ENCODE results near the gene DMD. TPM values are rescaled to one million over a fixed set of nuclear protein-coding genes. Genes with fewer than 3 reads are reported as not detected.

Gene DMD
- total RNA-seq, 2 experiments from 2014 or later, result 0.85 to 1.8 TPM

- CTCF ChIA-PET, result no interaction called here
- ATAC-seq, result no peak
- H3K4me3 Mint-ChIP-seq, result no peak overlapping the region
- DNase-seq, result no peak
- H3K27me3 Mint-ChIP-seq, result no peaks in the 10 kb centered on the region
- POLR2A ChIA-PET, result no interaction called here
- no peaks in the 10 kb centered on the region for H3K36me3 Mint-ChIP-seq (ENCODE audit: low read depth)
- intact Hi-C loops (cut with DNase I, micrococcal nuclease), result no loop called here
- H3K4me1 Mint-ChIP-seq, result no peaks in the 10 kb centered on the region
- no peaks in the 10 kb centered on the region for H3K9me3 Mint-ChIP-seq (ENCODE audit: low read depth)
- no peak overlapping the region for H3K27ac Mint-ChIP-seq
These were observed 1280.1 kb downstream of the DMD start for GRCh38 chrX:31931225-31931624.

DNA sequence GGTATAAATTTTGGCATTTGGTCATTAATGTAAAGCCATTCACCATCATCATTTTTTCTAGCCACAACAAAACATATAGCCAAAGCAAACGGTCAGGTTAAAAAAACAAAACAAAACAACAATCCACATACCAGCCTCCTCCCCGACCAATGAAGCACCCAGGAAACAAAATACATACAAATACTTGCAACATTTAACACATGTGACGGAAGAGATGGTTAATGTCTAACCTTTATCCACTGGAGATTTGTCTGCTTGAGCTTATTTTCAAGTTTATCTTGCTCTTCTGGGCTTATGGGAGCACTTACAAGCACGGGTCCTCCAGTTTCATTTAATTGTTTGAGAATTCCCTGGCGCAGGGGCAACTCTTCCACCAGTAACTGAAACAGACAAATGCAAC, 1282.0 kb downstream of the DMD start:
- DNase-seq, result no peak
- POLR2A ChIA-PET, result no interaction called here
- no peaks in the 10 kb centered on the region for H3K4me1 Mint-ChIP-seq
- no peak overlapping the region for H3K4me3 Mint-ChIP-seq
- H3K9me3 Mint-ChIP-seq (ENCODE audit: low read depth), result no peaks in the 10 kb centered on the region
- no peak overlapping the region for H3K27ac Mint-ChIP-seq
- intact Hi-C loops (cut with DNase I, micrococcal nuclease), result no loop called here
- CTCF ChIA-PET, result no interaction called here
- no peaks in the 10 kb centered on the region for H3K27me3 Mint-ChIP-seq
- no peaks in the 10 kb centered on the region for H3K36me3 Mint-ChIP-seq (ENCODE audit: low read depth)
- no peak for ATAC-seq

GRCh38 chrX:31921236-31921635, 1290.1 kb downstream of the DMD start:
- H3K36me3 Mint-ChIP-seq (ENCODE audit: low read depth), result no peaks in the 10 kb centered on the region
- ATAC-seq, result no peak
- POLR2A ChIA-PET, result no interaction called here

GRCh38 chrX:31909850-31910572, 1301.3 kb downstream of the DMD start:
- Mint-ChIP-seq H3K36me3 (ENCODE audit: low read depth) (no peaks in the 10 kb centered on the region), H3K4me1 (no peaks in the 10 kb centered on the region), H3K27me3 (no peaks in the 10 kb centered on the region), H3K27ac (no peak overlapping the region), H3K9me3 (ENCODE audit: low read depth) (peaks cover 2% of the 10 kb centered on the region), H3K4me3 (no peak overlapping the region)
- intact Hi-C loops (cut with DNase I, micrococcal nuclease), result no loop called here
- ChIA-PET CTCF (no interaction called here), POLR2A (no interaction called here)
- no peak for DNase-seq
- ATAC-seq, result no peak

More at GRCh38 chrX:31921236-31921635, 1290.1 kb downstream of the DMD start:
- H3K27ac Mint-ChIP-seq, result no peak overlapping the region
- intact Hi-C loops (cut with DNase I, micrococcal nuclease), result no loop called here
- no peaks in the 10 kb centered on the region for H3K9me3 Mint-ChIP-seq (ENCODE audit: low read depth)
- no peak overlapping the region for H3K4me3 Mint-ChIP-seq
- CTCF ChIA-PET, result no interaction called here
- H3K27me3 Mint-ChIP-seq, result no peaks in the 10 kb centered on the region
- DNase-seq, result no peak
- no peaks in the 10 kb centered on the region for H3K4me1 Mint-ChIP-seq

DNA sequence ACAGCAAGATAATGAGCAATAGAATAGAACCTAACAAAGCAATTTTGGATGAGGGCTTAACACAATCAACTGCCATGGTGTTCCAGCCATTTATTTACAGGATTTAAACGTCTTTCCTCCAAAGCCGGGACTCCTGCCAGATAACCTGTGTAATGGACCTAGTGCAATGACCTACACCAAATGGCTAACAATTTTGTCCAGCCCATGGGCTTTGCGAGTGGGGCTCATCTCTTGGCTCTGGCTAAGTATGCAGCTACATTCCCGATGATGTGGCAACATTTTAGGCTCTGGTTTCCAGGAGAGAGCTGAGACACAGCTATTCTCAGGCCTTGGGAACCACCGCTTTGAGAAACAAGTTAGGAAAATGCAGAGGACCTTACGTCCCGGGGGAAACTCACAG, 1317.2 kb downstream of the DMD start:
- Mint-ChIP-seq H3K4me1 (no peaks in the 10 kb centered on the region), H3K9me3 (ENCODE audit: low read depth) (no peaks in the 10 kb centered on the region), H3K4me3 (no peak overlapping the region), H3K27ac (no peak overlapping the region), H3K36me3 (ENCODE audit: low read depth) (no peaks in the 10 kb centered on the region), H3K27me3 (no peaks in the 10 kb centered on the region)
- DNase-seq, result no peak
- POLR2A ChIA-PET, result no interaction called here
- no peak for ATAC-seq
- CTCF ChIA-PET, result no interaction called here
- intact Hi-C loops (cut with DNase I, micrococcal nuclease), result no loop called here

DNA sequence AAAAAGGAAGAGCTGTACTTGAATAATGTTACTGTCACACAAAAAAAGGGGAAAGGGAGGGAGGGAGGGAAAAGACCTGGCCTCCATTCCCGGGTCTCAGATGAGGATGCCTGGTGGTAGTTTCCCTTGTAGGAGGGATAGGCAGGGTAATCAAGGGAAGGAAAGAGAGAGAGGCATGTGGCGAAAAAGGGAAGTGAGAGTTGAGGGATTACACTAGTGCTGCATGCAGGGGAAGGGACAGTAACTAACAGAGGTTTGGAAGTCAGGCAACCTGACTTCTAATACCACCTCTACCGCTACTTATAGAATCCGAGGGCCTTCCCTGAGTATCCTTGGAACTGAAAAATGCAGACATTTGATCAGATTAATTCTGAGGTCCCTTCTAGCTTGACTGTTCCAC, 1317.8 kb downstream of the DMD start:
- DNase-seq, result no peak
- no peak overlapping the region for H3K4me3 Mint-ChIP-seq
- H3K27ac Mint-ChIP-seq, result no peak overlapping the region
- H3K4me1 Mint-ChIP-seq, result no peaks in the 10 kb centered on the region
- no peaks in the 10 kb centered on the region for H3K27me3 Mint-ChIP-seq
- no peaks in the 10 kb centered on the region for H3K9me3 Mint-ChIP-seq (ENCODE audit: low read depth)
- H3K36me3 Mint-ChIP-seq (ENCODE audit: low read depth), result no peaks in the 10 kb centered on the region
- intact Hi-C loops (cut with DNase I, micrococcal nuclease), result no loop called here
- CTCF ChIA-PET, result no interaction called here
- POLR2A ChIA-PET, result no interaction called here
- ATAC-seq, result no peak

- Mint-ChIP-seq H3K27me3 (no peaks in the 10 kb centered on the region), H3K9me3 (ENCODE audit: low read depth) (peaks cover 3% of the 10 kb centered on the region)
- POLR2A ChIA-PET, result no interaction called here
These were observed 1322.3 kb downstream of the DMD start for GRCh38 chrX:31889088-31889487.

GRCh38 chrX:31884535-31884934, 1326.8 kb downstream of the DMD start:
- no peaks in the 10 kb centered on the region for H3K36me3 Mint-ChIP-seq (ENCODE audit: low read depth)
- POLR2A ChIA-PET, result no interaction called here
- no peak overlapping the region for H3K27ac Mint-ChIP-seq
- ATAC-seq (no peak), DNase-seq (no peak)
- H3K27me3 Mint-ChIP-seq, result no peaks in the 10 kb centered on the region
- peaks cover 3% of the 10 kb centered on the region for H3K9me3 Mint-ChIP-seq (ENCODE audit: low read depth)
- intact Hi-C loops (cut with DNase I, micrococcal nuclease), result no loop called here
- H3K4me1 Mint-ChIP-seq, result no peaks in the 10 kb centered on the region
- CTCF ChIA-PET, result no interaction called here
- no peak overlapping the region for H3K4me3 Mint-ChIP-seq

More at GRCh38 chrX:31889088-31889487, 1322.3 kb downstream of the DMD start:
- intact Hi-C loops (cut with DNase I, micrococcal nuclease), result no loop called here
- ATAC-seq (no peak), DNase-seq (no peak)
- Mint-ChIP-seq H3K4me1 (no peaks in the 10 kb centered on the region), H3K36me3 (ENCODE audit: low read depth) (no peaks in the 10 kb centered on the region), H3K4me3 (no peak overlapping the region), H3K27ac (no peak overlapping the region)
- CTCF ChIA-PET, result no interaction called here

GRCh38 chrX:31872007-31872406, 1339.3 kb downstream of the DMD start:
- H3K27me3 Mint-ChIP-seq, result no peaks in the 10 kb centered on the region
- H3K4me1 Mint-ChIP-seq, result no peaks in the 10 kb centered on the region
- ATAC-seq (no peak), DNase-seq (no peak)
- POLR2A ChIA-PET, result no interaction called here
- no peak overlapping the region for H3K27ac Mint-ChIP-seq
- no peaks in the 10 kb centered on the region for H3K36me3 Mint-ChIP-seq (ENCODE audit: low read depth)
- H3K9me3 Mint-ChIP-seq (ENCODE audit: low read depth), result no peaks in the 10 kb centered on the region
- no peak overlapping the region for H3K4me3 Mint-ChIP-seq
- CTCF ChIA-PET, result no interaction called here
- intact Hi-C loops (cut with DNase I, micrococcal nuclease), result no loop called here

- H3K27ac Mint-ChIP-seq, result no peak overlapping the region
- DNase-seq (no peak), ATAC-seq (no peak)
- no peak overlapping the region for H3K4me3 Mint-ChIP-seq
- CTCF ChIA-PET, result no interaction called here
- H3K27me3 Mint-ChIP-seq, result no peaks in the 10 kb centered on the region
- intact Hi-C loops (cut with DNase I, micrococcal nuclease), result no loop called here
- no peaks in the 10 kb centered on the region for H3K4me1 Mint-ChIP-seq
- POLR2A ChIA-PET, result no interaction called here
- H3K9me3 Mint-ChIP-seq (ENCODE audit: low read depth), result no peaks in the 10 kb centered on the region
- no peaks in the 10 kb centered on the region for H3K36me3 Mint-ChIP-seq (ENCODE audit: low read depth)
These were observed 1341.1 kb downstream of the DMD start for GRCh38 chrX:31870267-31870666.

- ChIA-PET CTCF (no interaction called here), POLR2A (no interaction called here)
- ATAC-seq (no peak), DNase-seq (no peak)
- no peak overlapping the region for H3K27ac Mint-ChIP-seq
- intact Hi-C loops (cut with DNase I, micrococcal nuclease), result no loop called here
- no peak overlapping the region for H3K4me3 Mint-ChIP-seq
- H3K9me3 Mint-ChIP-seq (ENCODE audit: low read depth), result peaks cover 2% of the 10 kb centered on the region
- H3K27me3 Mint-ChIP-seq, result no peaks in the 10 kb centered on the region
- no peaks in the 10 kb centered on the region for H3K4me1 Mint-ChIP-seq
- H3K36me3 Mint-ChIP-seq (ENCODE audit: low read depth), result no peaks in the 10 kb centered on the region
These were observed 1350.7 kb downstream of the DMD start for GRCh38 chrX:31860686-31861085.

DNA sequence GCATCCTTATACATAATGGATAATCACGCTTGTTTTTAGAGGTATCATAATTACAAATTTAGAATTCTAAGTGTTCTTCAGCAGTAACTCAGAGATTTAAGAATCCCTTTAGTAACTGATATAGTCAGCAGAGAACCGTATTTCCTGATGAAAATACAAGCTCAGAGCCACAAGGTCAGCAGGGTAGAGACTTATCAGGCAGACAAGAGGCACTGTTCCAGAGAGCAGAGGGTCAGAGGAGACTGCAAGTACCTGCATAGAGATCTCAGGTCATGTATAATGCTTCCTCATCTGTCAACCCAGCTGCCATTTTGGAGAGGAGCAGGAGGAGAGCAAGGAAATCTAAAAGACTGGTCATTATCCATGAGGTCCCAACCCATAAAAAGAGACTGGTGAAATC, 1352.4 kb downstream of the DMD start:
- H3K4me1 Mint-ChIP-seq, result no peaks in the 10 kb centered on the region
- H3K4me3 Mint-ChIP-seq, result no peak overlapping the region
- no peaks in the 10 kb centered on the region for H3K36me3 Mint-ChIP-seq (ENCODE audit: low read depth)
- H3K27me3 Mint-ChIP-seq, result no peaks in the 10 kb centered on the region
- peaks cover 2% of the 10 kb centered on the region for H3K9me3 Mint-ChIP-seq (ENCODE audit: low read depth)
- intact Hi-C loops (cut with DNase I, micrococcal nuclease), result no loop called here
- no peak overlapping the region for H3K27ac Mint-ChIP-seq
- DNase-seq (no peak), ATAC-seq (no peak)
- ChIA-PET CTCF (no interaction called here), POLR2A (no interaction called here)

- no peak for ATAC-seq
- DNase-seq, result no peak
- no peaks in the 10 kb centered on the region for H3K27me3 Mint-ChIP-seq
- intact Hi-C loops (cut with DNase I, micrococcal nuclease), result no loop called here
- H3K9me3 Mint-ChIP-seq (ENCODE audit: low read depth), result peaks cover 2% of the 10 kb centered on the region
- no peak overlapping the region for H3K27ac Mint-ChIP-seq
- H3K4me3 Mint-ChIP-seq, result no peak overlapping the region
- H3K4me1 Mint-ChIP-seq, result no peaks in the 10 kb centered on the region
- H3K36me3 Mint-ChIP-seq (ENCODE audit: low read depth), result no peaks in the 10 kb centered on the region
- ChIA-PET CTCF (no interaction called here), POLR2A (no interaction called here)
These were observed 1356.6 kb downstream of the DMD start for GRCh38 chrX:31854716-31855115.
